ENCODE results near the gene CPED1. TPM values are rescaled to one million over a fixed set of nuclear protein-coding genes. Genes with fewer than 3 reads are reported as not detected.
A peak's percentile ranks its signal among the peaks of the same experiment; 100 is the strongest.

Gene CPED1
- total RNA-seq, 1 donor from 2014 or later: 3.9 TPM

DNA sequence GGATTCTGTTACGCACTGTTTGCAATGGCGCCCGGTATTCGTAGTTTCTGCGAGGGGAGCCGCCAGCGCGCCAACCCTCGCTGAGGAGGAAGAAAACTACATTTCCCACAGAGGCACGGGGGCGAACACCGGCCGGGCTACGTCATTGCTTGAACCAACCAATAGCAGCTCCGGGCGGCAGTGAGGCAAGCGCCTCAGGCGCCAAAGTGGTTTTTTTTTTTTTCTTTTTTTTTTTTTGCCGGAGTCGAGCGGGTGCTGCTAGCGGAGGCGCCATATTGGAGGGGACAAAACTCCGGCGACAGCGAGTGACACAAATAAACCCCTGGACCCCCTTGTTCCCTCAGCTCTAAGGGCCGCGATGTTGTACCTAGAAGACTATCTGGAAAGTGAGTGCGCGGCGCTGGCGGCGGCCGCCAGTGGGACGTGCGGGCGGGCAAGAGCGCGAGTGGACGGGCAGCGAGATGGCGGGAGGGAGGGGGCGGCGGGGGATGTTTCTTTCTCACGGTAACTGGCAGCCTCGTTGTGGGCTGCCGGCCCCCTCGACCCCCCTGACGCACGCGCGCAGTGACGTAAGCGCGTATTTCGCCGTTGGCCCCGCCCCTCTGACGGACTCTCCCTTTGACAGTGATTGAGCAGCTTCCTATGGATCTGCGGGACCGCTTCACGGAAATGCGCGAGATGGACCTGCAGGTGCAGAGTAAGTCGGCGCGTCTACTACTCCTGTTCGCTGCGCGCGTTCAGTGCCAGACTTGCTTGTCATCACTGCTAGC is 37.8 kb upstream of the CPED1 start, which contains the start of gene ING3:
Gene ING3, plus strand, starts transcription at position 239 of the 770 bp plus-strand sequence. Its CDS starts 120 bp downstream, at position 359.
- H3K27ac Mint-ChIP-seq (ENCODE audit: unreplicated experiment): peak within 1 kb of the TSS; percentile 99
- TF ChIP-seq, protein P1, sequence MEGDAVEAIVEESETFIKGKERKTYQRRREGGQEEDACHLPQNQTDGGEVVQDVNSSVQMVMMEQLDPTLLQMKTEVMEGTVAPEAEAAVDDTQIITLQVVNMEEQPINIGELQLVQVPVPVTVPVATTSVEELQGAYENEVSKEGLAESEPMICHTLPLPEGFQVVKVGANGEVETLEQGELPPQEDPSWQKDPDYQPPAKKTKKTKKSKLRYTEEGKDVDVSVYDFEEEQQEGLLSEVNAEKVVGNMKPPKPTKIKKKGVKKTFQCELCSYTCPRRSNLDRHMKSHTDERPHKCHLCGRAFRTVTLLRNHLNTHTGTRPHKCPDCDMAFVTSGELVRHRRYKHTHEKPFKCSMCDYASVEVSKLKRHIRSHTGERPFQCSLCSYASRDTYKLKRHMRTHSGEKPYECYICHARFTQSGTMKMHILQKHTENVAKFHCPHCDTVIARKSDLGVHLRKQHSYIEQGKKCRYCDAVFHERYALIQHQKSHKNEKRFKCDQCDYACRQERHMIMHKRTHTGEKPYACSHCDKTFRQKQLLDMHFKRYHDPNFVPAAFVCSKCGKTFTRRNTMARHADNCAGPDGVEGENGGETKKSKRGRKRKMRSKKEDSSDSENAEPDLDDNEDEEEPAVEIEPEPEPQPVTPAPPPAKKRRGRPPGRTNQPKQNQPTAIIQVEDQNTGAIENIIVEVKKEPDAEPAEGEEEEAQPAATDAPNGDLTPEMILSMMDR (IDR thresholded peaks at IDR 0.05): no peak
- peak; percentile 98 for DNase-seq (ENCODE audit: extremely low spot score, unreplicated experiment)
- H3K36me3 Mint-ChIP-seq (ENCODE audit: unreplicated experiment): peaks cover 13% of the 10 kb centered on the region
- no peaks in the 10 kb centered on the region for H3K9me3 Mint-ChIP-seq (ENCODE audit: unreplicated experiment)
- peaks cover 18% of the 10 kb centered on the region for H3K4me1 Mint-ChIP-seq (ENCODE audit: unreplicated experiment)
- H3K27me3 Mint-ChIP-seq (ENCODE audit: unreplicated experiment): peaks cover 17% of the 10 kb centered on the region
- peak within 1 kb of the TSS; percentile 92 for H3K4me3 Mint-ChIP-seq (ENCODE audit: unreplicated experiment)

DNA sequence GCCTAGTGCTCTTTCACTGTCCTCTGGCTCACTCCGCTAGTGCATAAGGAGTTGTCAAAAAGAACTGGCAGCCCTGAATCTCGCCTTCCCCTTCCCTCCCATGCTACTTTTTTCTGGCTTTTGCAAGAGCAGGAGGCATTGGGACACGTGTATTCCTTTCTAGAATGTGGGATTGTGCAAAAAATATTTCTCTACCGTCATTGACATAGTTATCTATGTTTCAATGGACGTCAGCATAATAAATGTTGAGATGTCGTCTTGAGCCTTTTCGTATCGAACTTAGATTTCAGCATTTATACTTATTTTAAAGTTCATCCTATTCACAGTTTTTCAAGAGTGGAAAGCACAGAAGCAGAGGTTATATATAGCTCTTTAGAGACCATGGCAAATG is 37.2 kb upstream of the CPED1 start:
- TF ChIP-seq, protein P1 (IDR thresholded peaks at IDR 0.05): no peak
- no peak for DNase-seq (ENCODE audit: extremely low spot score, unreplicated experiment)
- Mint-ChIP-seq H3K9me3 (ENCODE audit: unreplicated experiment) (no peaks in the 10 kb centered on the region), H3K4me1 (ENCODE audit: unreplicated experiment) (peaks cover 18% of the 10 kb centered on the region), H3K27me3 (ENCODE audit: unreplicated experiment) (peaks cover 13% of the 10 kb centered on the region), H3K27ac (ENCODE audit: unreplicated experiment) (peak overlapping the region; percentile 99), H3K36me3 (ENCODE audit: unreplicated experiment) (peaks cover 16% of the 10 kb centered on the region), H3K4me3 (ENCODE audit: unreplicated experiment) (peak overlapping the region; percentile 92)

DNA sequence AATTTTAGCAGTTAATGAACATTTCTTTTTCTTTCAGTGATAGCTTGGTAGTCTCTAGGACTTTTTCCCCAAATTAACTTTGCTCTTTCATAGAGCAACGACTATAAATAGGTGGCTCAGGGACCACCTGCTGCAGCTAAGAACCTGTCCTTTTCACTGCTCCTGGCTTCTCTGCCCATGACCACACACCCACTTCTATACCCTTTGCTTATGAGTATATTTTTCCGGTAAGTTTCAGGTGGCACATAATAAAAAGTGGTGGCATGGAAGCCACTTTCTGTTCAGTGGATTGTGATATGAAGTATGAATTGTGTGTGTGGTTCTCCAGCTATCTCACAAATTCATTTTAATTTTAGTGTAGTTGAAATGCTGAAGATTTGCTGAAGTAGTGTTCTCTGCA is 36.7 kb upstream of the CPED1 start:
- peaks cover 16% of the 10 kb centered on the region for H3K36me3 Mint-ChIP-seq (ENCODE audit: unreplicated experiment)
- H3K27me3 Mint-ChIP-seq (ENCODE audit: unreplicated experiment): peaks cover 9% of the 10 kb centered on the region
- no peak overlapping the region for H3K27ac Mint-ChIP-seq (ENCODE audit: unreplicated experiment)
- H3K9me3 Mint-ChIP-seq (ENCODE audit: unreplicated experiment): no peaks in the 10 kb centered on the region
- H3K4me3 Mint-ChIP-seq (ENCODE audit: unreplicated experiment): peak overlapping the region; percentile 92
- TF ChIP-seq, protein P1 (IDR thresholded peaks at IDR 0.05): no peak
- peaks cover 18% of the 10 kb centered on the region for H3K4me1 Mint-ChIP-seq (ENCODE audit: unreplicated experiment)
- DNase-seq (ENCODE audit: extremely low spot score, unreplicated experiment): no peak

DNA sequence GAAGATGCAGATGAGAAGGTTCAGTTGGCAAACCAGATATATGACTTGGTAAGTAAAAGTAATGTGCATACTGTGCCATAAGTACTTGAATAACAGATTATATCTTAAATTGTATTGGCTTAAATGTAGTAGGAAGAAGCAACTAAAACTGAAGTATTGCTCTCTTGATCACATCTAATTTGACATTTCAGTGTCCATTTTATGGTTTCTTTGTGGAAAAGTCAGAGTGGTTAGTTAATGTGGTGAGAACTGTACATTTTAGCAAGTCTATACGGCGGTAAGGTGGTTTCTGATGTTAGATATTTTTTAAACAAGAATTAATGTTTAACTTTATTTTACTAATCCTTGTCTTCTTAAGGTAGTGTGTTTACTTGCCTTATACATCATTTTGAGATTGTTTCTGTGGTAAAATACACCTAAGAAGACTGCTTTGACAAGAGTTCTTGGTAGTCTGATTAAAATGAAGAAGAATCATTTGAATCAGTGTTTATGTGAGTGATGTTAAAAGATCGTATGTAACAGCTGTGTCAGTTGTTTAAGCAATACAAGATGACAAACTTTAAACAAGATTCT is 32.8 kb upstream of the CPED1 start:
- Mint-ChIP-seq H3K36me3 (ENCODE audit: unreplicated experiment) (peaks cover 22% of the 10 kb centered on the region), H3K27me3 (ENCODE audit: unreplicated experiment) (no peaks in the 10 kb centered on the region), H3K27ac (ENCODE audit: unreplicated experiment) (no peak overlapping the region), H3K9me3 (ENCODE audit: unreplicated experiment) (no peaks in the 10 kb centered on the region), H3K4me3 (ENCODE audit: unreplicated experiment) (no peak overlapping the region), H3K4me1 (ENCODE audit: unreplicated experiment) (peaks cover 12% of the 10 kb centered on the region)
- no peak for DNase-seq (ENCODE audit: extremely low spot score, unreplicated experiment)
- TF ChIP-seq, protein P1 (IDR thresholded peaks at IDR 0.05): no peak

DNA sequence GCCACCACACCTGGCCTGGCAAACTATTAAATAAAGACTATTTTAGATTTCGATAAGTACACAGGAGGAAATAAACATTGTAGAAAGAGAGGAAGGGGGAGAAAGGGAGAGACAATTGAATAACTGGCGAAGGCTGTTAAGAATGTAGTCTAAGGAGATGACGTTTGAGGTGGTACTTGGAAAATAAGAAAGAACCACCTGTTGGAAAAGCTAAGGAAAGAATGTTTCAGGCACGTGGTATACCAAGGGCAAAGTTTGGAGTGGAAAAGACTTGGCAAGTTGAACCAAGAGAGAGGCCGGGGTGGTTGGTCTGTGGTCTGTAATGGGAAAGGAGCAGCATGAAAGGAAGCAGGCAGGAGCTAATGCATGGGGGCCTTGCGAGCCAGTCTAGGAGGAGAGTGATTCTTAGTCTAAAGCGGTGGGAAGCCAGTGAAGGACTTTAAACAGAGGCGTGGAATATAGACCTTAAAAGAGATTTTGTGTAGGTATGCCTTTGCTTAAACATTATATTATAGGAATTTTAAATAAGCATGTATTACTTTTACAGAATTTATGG is 28.5 kb upstream of the CPED1 start:
- no peak overlapping the region for H3K27ac Mint-ChIP-seq (ENCODE audit: unreplicated experiment)
- H3K36me3 Mint-ChIP-seq (ENCODE audit: unreplicated experiment): peaks cover 24% of the 10 kb centered on the region
- TF ChIP-seq, protein P1 (IDR thresholded peaks at IDR 0.05): no peak
- no peaks in the 10 kb centered on the region for H3K4me1 Mint-ChIP-seq (ENCODE audit: unreplicated experiment)
- no peaks in the 10 kb centered on the region for H3K9me3 Mint-ChIP-seq (ENCODE audit: unreplicated experiment)
- DNase-seq (ENCODE audit: extremely low spot score, unreplicated experiment): no peak
- no peaks in the 10 kb centered on the region for H3K27me3 Mint-ChIP-seq (ENCODE audit: unreplicated experiment)
- H3K4me3 Mint-ChIP-seq (ENCODE audit: unreplicated experiment): no peak overlapping the region

Data from osteocyte (in vitro differentiated cells).